HEK293T (cell line): ENCODE results near the gene PPP1R15B.

ENCODE experiments used
- CTCF ChIA-PET: fragments of 350-600 bp; formaldehyde crosslinking; extraction: SDS; loops from one replicate; lab custom pipeline; 2021; ENCODE audit warnings: antibody characterized with exemption, inconsistent platforms; lab: Yijun Ruan, JAX
- POLR2A ChIA-PET: fragments of 350-600 bp; formaldehyde crosslinking; extraction: SDS; loops from one replicate; lab custom pipeline; 2020; ENCODE audit warnings: antibody characterized with exemption, inconsistent platforms; lab: Yijun Ruan, JAX
- DNase-seq: peaks from one replicate; pipeline ENCODE4 v3.0.0; 2012; ENCODE audit warnings: mixed read lengths; ENCODE audit errors: extremely low spot score
- ARNT ChIP-seq: fragments of 450-650 bp; IDR thresholded peaks from 2 replicates; pipeline ENCODE4 v1.6.1; 2017; ENCODE audit warnings: mild to moderate bottlenecking
- BHLHE40 ChIP-seq: fragments of 450-650 bp; IDR thresholded peaks from 2 replicates; pipeline ENCODE4 v1.6.1; 2016; ENCODE audit warnings: mild to moderate bottlenecking, moderate library complexity, borderline replicate concordance
- CTBP1 ChIP-seq: fragments of 450-650 bp; IDR thresholded peaks from 2 replicates; pipeline ENCODE4 v1.6.1; 2016; ENCODE audit warnings: borderline replicate concordance
- ELF4 ChIP-seq: fragments of 450-650 bp; IDR thresholded peaks from 2 replicates; pipeline ENCODE4 v1.6.1; 2017; ENCODE audit warnings: antibody characterized with exemption
- FOXA1 ChIP-seq: fragments of 450-650 bp; IDR thresholded peaks from 2 replicates; pipeline ENCODE4 v1.6.1; 2016; ENCODE audit warnings: mild to moderate bottlenecking
- FOXK2 ChIP-seq: fragments of 450-650 bp; IDR thresholded peaks from 2 replicates; pipeline ENCODE4 v1.6.1; 2016; ENCODE audit warnings: mild to moderate bottlenecking
- FOXM1 ChIP-seq: fragments of 450-650 bp; IDR thresholded peaks from 2 replicates; pipeline ENCODE4 v1.6.1; 2017; ENCODE audit warnings: mild to moderate bottlenecking, borderline replicate concordance
- HDGF ChIP-seq: fragments of 450-650 bp; IDR thresholded peaks from 2 replicates; pipeline ENCODE4 v1.6.1; 2017; ENCODE audit warnings: antibody characterized with exemption, borderline replicate concordance
- L3MBTL2 ChIP-seq: fragments of 450-650 bp; conservative IDR thresholded peaks from 2 replicates; pipeline ENCODE4 v1.6.1; 2016; ENCODE audit warnings: mild to moderate bottlenecking
- LEF1 ChIP-seq: fragments of 450-650 bp; IDR thresholded peaks from 2 replicates; pipeline ENCODE4 v1.6.1; 2017; ENCODE audit warnings: mild to moderate bottlenecking, borderline replicate concordance
- NFRKB ChIP-seq: fragments of 450-650 bp; IDR thresholded peaks from 2 replicates; pipeline ENCODE4 v1.6.1; 2016; ENCODE audit warnings: mild to moderate bottlenecking, moderate library complexity
- PKNOX1 ChIP-seq: fragments of 450-650 bp; IDR thresholded peaks from 2 replicates; pipeline ENCODE4 v1.6.1; 2016
- SP1 ChIP-seq: fragments of 450-650 bp; IDR thresholded peaks from 2 replicates; pipeline ENCODE4 v1.6.1; 2017
- SUZ12 ChIP-seq: fragments of 450-650 bp; IDR thresholded peaks from 2 replicates; pipeline ENCODE4 v1.6.1; 2016; ENCODE audit warnings: mild to moderate bottlenecking
- TARDBP ChIP-seq: fragments of 450-650 bp; IDR thresholded peaks from 2 replicates; pipeline ENCODE4 v1.6.1; 2016
- ZNF384 ChIP-seq: fragments of 450-650 bp; IDR thresholded peaks from 2 replicates; pipeline ENCODE4 v1.6.1; 2016

PPP1R15B gene

GRCh38 chr1:204410688-204411450 lies 748 bp downstream of the PPP1R15B start:
- POLR2A ChIA-PET = interaction anchor here (0.7 to 2.6 kb wide), 7 partner anchors 12 to 105 kb away, joined by 3 to 8 read pairs (median 4); partner anchors contain the start of gene MDM4
- no peak for DNase-seq
- CTCF ChIA-PET = interaction anchor here (1.2 kb wide), 1 partner anchor 12 kb away, joined by 7 read pairs; no protein-coding TSS in a partner anchor
- no peak for TF ChIP-seq ELF4
- no peak for TF ChIP-seq HDGF
- no peak for TF ChIP-seq NFRKB
- TF ChIP-seq L3MBTL2 = no peak
- TF ChIP-seq BHLHE40 = no peak
- TF ChIP-seq FOXA1 = no peak
- TF ChIP-seq PKNOX1 = no peak
- no peak for TF ChIP-seq SP1
- TF ChIP-seq FOXK2 = no peak
- no peak for TF ChIP-seq ARNT
- TF ChIP-seq TARDBP = no peak
- TF ChIP-seq ZNF384 = no peak

GRCh38 chr1:204409836-204410687 lies 1.6 kb downstream of the PPP1R15B start:
- no peak for TF ChIP-seq ARNT
- no peak for TF ChIP-seq TARDBP
- no peak for TF ChIP-seq NFRKB
- no peak for TF ChIP-seq FOXK2
- no peak for TF ChIP-seq ELF4
- TF ChIP-seq HDGF = no peak
- TF ChIP-seq SP1 = no peak
- no peak for TF ChIP-seq SUZ12
- POLR2A ChIA-PET = interaction anchor here (0.7 to 2.6 kb wide), 6 partner anchors 11 to 106 kb away, joined by 3 to 8 read pairs (median 4); partner anchors contain the start of gene MDM4
- CTCF ChIA-PET = interaction anchor here (0.7 to 3.3 kb wide), 3 partner anchors 11 to 201 kb away, joined by 3 to 22 read pairs (median 7); no protein-coding TSS in a partner anchor
- no peak for DNase-seq

GRCh38 chr1:204409123-204409522 lies 2.5 kb downstream of the PPP1R15B start:
- no peak for TF ChIP-seq ARNT
- no peak for TF ChIP-seq CTBP1
- TF ChIP-seq SP1 = no peak
- no peak for TF ChIP-seq TARDBP
- TF ChIP-seq FOXM1 = no peak
- TF ChIP-seq ZNF384 = no peak
- no peak for TF ChIP-seq ELF4
- TF ChIP-seq LEF1 = no peak
- TF ChIP-seq FOXA1 = no peak
- TF ChIP-seq SUZ12 = no peak
- no peak for TF ChIP-seq L3MBTL2
- TF ChIP-seq PKNOX1 = no peak
- TF ChIP-seq FOXK2 = no peak
- no peak for TF ChIP-seq NFRKB
- CTCF ChIA-PET = interaction anchor here (0.7 to 3.3 kb wide), 2 partner anchors 10 to 200 kb away, joined by 3 to 22 read pairs; no protein-coding TSS in a partner anchor
- DNase-seq = no peak
- POLR2A ChIA-PET = interaction anchor here (1.2 to 2.6 kb wide), 3 partner anchors 85 to 107 kb away, joined by 3 to 8 read pairs (median 8); partner anchors contain the start of gene MDM4

GRCh38 chr1:204408602-204409001 lies 3.0 kb downstream of the PPP1R15B start:
- POLR2A ChIA-PET = interaction anchor here (2.6 kb wide), 1 partner anchor 108 kb away, joined by 8 read pairs; the partner anchor contains the start of gene MDM4
- TF ChIP-seq TARDBP (no peak), ARNT (no peak), PKNOX1 (no peak), ELF4 (no peak), FOXM1 (no peak), NFRKB (no peak), BHLHE40 (no peak), HDGF (no peak), FOXA1 (no peak), ZNF384 (no peak), CTBP1 (no peak), SUZ12 (no peak), FOXK2 (no peak), SP1 (no peak)
- DNase-seq = no peak

GRCh38 chr1:204408074-204408507 lies 3.5 kb downstream of the PPP1R15B start:
- no peak for DNase-seq
- no peak for TF ChIP-seq PKNOX1
- TF ChIP-seq ARNT = no peak
- no peak for TF ChIP-seq SUZ12
- no peak for TF ChIP-seq LEF1
- CTCF ChIA-PET = interaction anchor here (1.3 to 3.3 kb wide), 2 partner anchors 9 to 246 kb away, joined by 3 to 22 read pairs; no protein-coding TSS in a partner anchor

More at GRCh38 chr1:204408602-204409001, 3.0 kb downstream of the PPP1R15B start:
- CTCF ChIA-PET = interaction anchor here (3.3 kb wide), 1 partner anchor 10 kb away, joined by 22 read pairs; no protein-coding TSS in a partner anchor

More at GRCh38 chr1:204408074-204408507, 3.5 kb downstream of the PPP1R15B start:
- POLR2A ChIA-PET = interaction anchor here (2.6 kb wide), 1 partner anchor 108 kb away, joined by 8 read pairs; the partner anchor contains the start of gene MDM4
